NCI-H345 treated with DMSO at 0.1 percent for 48 hours (cell line): ENCODE data around the gene VSIR.

Experiments used
- DNase-seq: peaks from one replicate; lab custom pipeline; 2025; ENCODE audit not compliant: unreplicated experiment; lab: John Stamatoyannopoulos, UW

Gene VSIR

DNA sequence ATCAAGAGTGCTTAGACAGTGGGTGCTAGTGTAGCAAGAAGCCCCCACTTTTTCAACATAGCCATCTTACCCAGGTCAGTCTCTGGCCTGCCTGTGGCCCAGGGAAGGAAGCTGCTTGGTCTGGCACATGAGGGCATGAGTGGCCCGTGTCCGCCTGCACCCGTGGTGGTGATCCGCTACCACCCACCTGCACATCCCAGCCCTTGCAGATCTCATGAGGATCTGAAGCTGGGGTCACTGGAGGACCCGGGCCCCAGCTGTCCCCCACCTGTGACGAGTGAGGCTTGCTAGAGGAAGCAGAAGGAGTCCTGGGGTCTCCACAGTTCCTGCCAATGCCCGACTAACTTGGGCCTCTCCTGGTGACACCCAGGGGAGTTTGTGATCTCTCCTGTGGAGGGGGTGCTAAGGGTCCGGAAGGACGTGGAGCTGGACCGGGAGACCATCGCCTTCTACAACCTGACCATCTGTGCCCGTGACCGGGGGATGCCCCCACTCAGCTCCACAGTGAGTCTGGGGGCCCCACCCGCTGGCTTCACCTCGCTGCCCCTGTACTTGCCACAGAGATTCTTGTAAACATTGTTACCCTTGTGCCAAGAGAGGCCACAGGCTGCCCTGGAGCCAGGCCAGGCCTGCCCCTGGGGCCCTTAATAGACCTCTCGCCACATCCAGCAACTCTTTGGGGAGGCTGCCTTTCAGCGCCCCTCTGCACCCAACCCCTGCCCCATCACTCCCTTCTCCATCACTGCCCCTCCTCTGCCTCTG is 10.8 kb upstream of the VSIR start:
- DNase-seq: no peak

GRCh38 chr10:71782917-71783490 is 9.7 kb upstream of the VSIR start:
- no peak for DNase-seq

GRCh38 chr10:71782221-71782916 is 9.0 kb upstream of the VSIR start:
- no peak for DNase-seq

DNA sequence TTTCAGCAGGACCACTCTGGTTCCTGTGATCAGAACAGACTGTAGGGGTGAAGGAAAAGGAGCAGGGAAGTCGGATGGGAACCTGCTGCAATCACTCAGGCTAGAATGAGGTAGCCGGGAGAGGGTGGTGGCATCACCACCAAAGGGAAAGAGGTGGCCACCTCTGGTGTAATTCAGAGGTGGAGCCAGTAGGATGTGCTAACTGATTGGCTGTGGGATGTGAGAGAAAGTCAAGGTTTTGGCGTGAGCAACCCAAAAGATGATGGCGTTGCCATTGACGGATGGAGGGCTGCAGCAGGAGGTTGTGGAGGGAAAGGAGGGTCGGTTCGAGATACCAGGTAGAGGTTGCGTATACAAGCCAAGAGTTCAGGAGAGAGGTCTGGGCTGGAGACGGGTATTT is 7.4 kb upstream of the VSIR start:
- no peak for DNase-seq

DNA sequence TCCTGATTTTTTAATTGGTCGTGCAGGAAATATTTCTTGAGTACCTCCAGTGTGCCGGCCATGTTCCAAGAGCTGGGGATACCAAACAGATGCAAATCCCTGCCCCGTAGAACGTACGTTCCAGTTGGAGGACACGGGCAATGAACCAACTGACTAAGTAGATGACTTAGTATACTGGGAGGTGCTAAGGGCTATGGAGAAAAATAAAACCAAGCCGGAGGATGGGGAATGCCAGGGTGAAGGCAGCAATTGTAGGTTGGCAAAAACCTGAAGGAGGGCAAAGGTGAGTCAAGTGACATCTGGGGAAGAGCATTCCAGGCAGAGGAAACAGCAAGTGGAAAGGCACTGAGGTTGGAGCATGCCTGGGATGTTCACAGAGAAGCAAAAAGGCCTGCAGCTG is 6.8 kb upstream of the VSIR start:
- no peak for DNase-seq

DNA sequence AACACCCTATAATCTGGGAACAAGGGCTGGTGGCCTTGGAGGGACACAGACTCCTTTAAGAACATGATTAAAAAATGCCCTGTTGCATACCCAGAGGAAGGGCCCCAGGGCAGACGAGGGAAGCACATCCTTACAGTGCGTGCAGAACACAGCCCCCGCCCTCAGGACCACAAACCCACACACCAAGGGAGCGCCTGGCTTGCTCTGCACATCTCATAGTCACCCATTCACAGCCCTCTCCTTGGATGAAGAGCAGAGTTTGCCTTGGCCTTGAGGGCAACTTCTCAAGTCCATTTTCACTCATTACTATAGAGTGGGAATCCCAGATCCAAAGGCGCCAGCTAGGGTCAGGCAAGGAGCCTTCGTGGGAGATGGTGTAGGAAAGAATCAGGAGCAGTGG is 6.3 kb upstream of the VSIR start:
- DNase-seq: no peak

GRCh38 chr10:71778071-71778825 is 4.9 kb upstream of the VSIR start:
- no peak for DNase-seq

DNA sequence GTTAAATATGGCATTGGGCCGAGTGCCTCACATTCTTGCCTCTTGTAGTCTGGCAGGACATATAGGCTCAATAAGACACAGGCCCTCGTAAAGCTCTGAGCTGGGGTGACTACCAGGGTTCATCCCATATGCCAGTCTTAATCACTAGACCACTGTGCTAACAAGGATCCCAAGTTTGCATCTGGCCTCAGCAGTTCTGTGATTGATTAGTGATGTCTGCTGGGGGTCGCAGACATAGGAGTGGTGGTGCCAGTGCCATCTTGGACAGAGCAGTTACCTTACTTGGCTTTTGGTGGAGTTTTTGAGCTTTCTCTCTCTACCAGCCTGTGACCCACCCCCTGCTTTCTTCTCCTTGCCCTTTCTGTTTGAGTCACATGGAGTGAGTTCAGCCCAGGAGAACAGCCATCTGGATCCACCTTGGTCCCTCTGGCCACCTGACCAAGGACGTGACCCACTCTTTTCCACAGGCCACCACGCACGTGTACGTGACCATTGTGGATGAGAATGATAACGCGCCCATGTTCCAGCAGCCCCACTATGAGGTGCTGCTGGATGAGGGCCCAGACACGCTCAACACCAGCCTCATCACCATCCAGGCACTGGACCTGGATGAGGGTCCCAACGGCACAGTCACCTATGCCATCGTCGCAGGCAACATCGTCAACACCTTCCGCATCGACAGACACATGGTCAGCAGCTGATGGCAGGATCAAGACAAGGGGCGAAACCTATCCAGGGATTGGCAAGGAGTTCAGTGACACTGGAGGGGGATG is 4.1 kb upstream of the VSIR start:
- no peak for DNase-seq

DNA sequence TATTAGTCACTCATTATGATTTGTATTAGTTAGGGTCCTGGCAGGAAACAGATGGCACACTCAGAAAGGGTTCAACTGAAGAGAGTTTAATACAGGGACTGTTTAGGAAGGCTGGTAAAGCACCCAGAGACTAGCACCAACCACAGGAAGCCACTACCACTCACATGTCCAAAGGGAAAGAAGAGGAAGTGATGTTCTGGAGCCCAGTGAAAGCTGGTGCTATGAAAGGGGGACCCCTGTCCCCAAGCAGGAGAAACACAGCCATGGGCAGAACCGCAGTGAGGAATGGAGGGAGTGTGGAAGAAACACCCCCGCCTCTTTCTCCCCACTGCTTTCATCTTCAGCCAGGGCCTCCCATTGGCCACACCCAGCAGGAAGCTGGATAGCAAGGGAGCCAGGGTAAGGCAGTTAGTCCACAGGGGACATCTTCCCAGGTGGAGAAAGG is 3.2 kb upstream of the VSIR start:
- DNase-seq: no peak

DNA sequence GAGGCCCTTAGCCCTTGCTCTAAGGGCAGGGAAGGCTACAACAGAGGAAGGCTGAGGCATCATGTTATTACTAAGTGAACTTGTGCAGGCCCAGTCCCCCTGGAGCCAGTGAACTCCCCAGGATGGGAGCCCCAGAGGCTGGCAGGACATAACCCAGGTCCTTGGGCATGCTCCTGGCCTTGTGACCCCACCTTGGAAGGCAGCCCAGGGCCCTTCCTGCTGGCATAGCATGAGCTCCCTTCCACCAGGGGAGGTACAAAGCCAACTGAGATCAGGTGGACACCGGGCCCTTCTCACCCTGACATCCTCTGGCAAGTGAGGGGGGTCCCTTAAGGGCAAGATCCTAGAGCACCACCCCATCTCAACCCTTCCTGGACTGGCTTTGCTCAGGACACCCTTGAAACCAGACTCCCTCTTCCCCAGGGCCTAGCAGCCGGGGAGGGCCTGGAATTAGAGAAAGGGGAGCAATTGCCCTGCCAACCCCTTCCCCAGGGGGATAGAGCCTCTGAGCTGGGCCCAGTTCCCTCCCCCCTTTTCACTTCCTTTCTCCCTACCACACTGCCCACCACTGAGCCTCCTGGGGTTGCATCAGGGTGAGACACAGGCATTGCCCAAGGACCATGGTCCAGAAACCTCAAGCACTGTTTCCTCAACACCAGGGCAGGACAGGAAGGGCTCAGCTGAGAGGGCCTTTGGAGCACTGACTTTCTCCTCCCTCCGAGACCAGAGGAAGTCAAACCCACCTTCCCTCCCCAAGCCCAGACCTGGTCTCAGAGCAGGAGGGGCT is 1.8 kb upstream of the VSIR start:
- DNase-seq: no peak

DNA sequence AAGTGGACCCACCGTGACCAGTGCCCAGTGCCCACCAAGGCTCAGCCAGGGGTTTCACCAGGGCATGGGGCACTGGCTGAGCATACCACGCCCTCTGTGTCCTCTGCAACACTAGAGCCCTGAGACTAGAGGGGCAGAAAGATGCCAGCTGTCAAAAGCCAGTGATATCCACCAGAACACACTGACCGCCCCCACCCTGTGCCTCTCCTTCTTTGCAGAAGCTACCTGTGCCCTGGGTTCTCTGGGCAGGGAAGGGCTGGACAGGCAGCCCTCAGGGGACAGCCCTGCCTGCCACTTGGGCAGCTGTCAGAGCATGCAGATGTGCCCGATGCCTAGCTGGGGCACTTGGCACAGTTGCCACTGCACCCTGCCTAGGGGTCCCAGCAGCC is 494 bp downstream of the VSIR start:
- no peak for DNase-seq

DNA sequence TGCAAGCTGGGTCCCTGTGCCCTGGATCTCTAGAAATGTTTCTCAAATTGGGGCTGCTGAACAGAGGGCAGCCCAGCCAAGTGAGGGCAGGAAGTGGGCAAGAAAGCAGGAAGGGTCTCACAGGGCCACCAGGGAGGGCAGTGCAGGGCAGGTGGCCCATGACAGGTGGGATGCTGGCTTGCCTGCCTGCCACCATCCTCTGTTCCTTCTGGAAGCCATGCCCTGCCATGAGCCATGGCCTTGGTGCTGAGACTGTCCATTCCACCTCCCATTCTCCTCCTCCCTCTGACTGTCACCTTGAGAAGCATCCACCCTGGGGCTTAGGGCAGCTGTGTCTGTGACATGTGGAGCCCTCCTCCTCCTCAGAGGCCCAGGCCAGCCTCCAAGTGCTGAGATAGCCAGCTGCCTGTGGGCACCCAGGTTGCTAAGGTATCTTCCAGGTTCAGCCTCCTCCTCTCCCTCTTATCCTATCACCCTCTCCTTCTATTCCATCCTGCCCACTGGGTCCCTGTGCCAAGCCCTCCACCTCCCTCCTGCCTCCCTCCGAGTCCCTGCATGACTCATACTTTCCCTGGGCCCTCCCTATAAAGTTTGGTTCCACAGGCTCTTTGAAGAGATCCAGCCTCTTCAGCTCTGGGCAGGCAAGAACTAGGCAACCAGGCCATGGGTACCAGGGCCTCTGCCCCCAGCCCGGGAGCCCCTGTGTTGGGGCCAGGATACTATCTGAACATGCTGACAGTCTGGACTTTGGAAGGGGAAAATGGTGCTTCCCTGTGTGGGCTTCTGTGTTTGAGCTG is 1.3 kb downstream of the VSIR start:
- DNase-seq: no peak

GRCh38 chr10:71771204-71771603 is 2.1 kb downstream of the VSIR start:
- DNase-seq: no peak

- no peak for DNase-seq
These were observed 2.5 kb downstream of the VSIR start for GRCh38 chr10:71770789-71771188.

GRCh38 chr10:71770255-71770654 is 3.1 kb downstream of the VSIR start:
- no peak for DNase-seq

GRCh38 chr10:71769279-71769823 is 4.0 kb downstream of the VSIR start:
- DNase-seq: no peak

GRCh38 chr10:71767420-71768035 is 5.8 kb downstream of the VSIR start:
- no peak for DNase-seq

GRCh38 chr10:71766717-71767419 is 6.5 kb downstream of the VSIR start:
- DNase-seq: no peak
